ENCODE data around the gene IRF2BP2.
"Not testable (repeated sequence)": the region's sequence is repeated elsewhere in the genome, so short reads cannot be mapped to it uniquely, and the experiment has no call there.

The IRF2BP2 gene

GRCh38 chr1:234600418-234601281, 9.3 kb downstream of the IRF2BP2 start:
- no peak for DNase-seq

- DNase-seq, result peak; percentile 88
These were observed 10.2 kb downstream of the IRF2BP2 start for GRCh38 chr1:234599617-234600417.

GRCh38 chr1:234598974-234599616, 10.9 kb downstream of the IRF2BP2 start:
- peak; percentile 55 for DNase-seq

GRCh38 chr1:234597894-234598293, 12.1 kb downstream of the IRF2BP2 start:
- DNase-seq, result peak; percentile 59

- DNase-seq, result no peak
These were observed 14.1 kb downstream of the IRF2BP2 start for GRCh38 chr1:234595899-234596298.

- DNase-seq, result not testable (repeated sequence)
These were observed 15.4 kb downstream of the IRF2BP2 start for GRCh38 chr1:234594575-234594974.

GRCh38 chr1:234593771-234594504, 16.0 kb downstream of the IRF2BP2 start:
- DNase-seq, result no peak

GRCh38 chr1:234593109-234593508, 16.9 kb downstream of the IRF2BP2 start:
- no peak for DNase-seq

- DNase-seq, result no peak
These were observed 17.7 kb downstream of the IRF2BP2 start for GRCh38 chr1:234592240-234592639.

- DNase-seq, result no peak
These were observed 18.8 kb downstream of the IRF2BP2 start for GRCh38 chr1:234591131-234591530.

- DNase-seq, result no peak
These were observed 19.9 kb downstream of the IRF2BP2 start for GRCh38 chr1:234589854-234590620.

GRCh38 chr1:234589064-234589800, 20.7 kb downstream of the IRF2BP2 start:
- DNase-seq, result no peak

- no peak for DNase-seq
These were observed 21.6 kb downstream of the IRF2BP2 start for GRCh38 chr1:234588386-234588785.

GRCh38 chr1:234586892-234587485, 23.0 kb downstream of the IRF2BP2 start:
- no peak for DNase-seq

- DNase-seq, result no peak
These were observed 23.7 kb downstream of the IRF2BP2 start for GRCh38 chr1:234586304-234586703.

- peak; percentile 44 for DNase-seq
These were observed 24.5 kb downstream of the IRF2BP2 start for GRCh38 chr1:234585330-234586055.

- no peak for DNase-seq
These were observed 25.1 kb downstream of the IRF2BP2 start for GRCh38 chr1:234584926-234585325.

- DNase-seq, result no peak
These were observed 25.6 kb downstream of the IRF2BP2 start for GRCh38 chr1:234584420-234584805.

- no peak for DNase-seq
These were observed 26.1 kb downstream of the IRF2BP2 start for GRCh38 chr1:234583755-234584419.
